H1 (cell line): ENCODE data around the gene PLPP7. TPM values are rescaled to one million over a fixed set of nuclear protein-coding genes. Genes with fewer than 3 reads are reported as not detected.

Experiments used
- CTCF ChIA-PET: fragments of 300-600 bp; sonication (Branson Sonifier 250); formaldehyde crosslinking; loops from one replicate; lab custom pipeline; 2021; ENCODE audit not compliant: partially characterized antibody; lab: Charles Lee
- POLR2A ChIA-PET: fragments of 300-600 bp; sonication (Branson Sonifier 250); formaldehyde crosslinking; loops from one replicate; lab custom pipeline; 2021; ENCODE audit warnings: inconsistent platforms; ENCODE audit not compliant: partially characterized antibody; lab: Charles Lee
- DNase-seq, 2 experiments: peaks; one replicate each; pipeline versions ENCODE4 v3.0.0 to v3.0.0-alpha.2; 2010 to 2022; ENCODE audit warnings: low spot score in 2 of 2, low read depth in 1 of 2, mixed read lengths in 1 of 2
- FAIRE-seq: peaks from 2 replicates; lab custom pipeline; 2011; peaks lifted over from hg19 to GRCh38; lab: Jason Lieb, UNC
- H2AFZ ChIP-seq: 2 replicates; pipeline ENCODE4 v1.8.1; 2012; ENCODE audit warnings: low read length, inconsistent platforms
- H2AK5ac ChIP-seq: 2 replicates; pipeline ENCODE4 v1.6.1; 2013; ENCODE audit warnings: low read depth, low read length
- H2BK120ac ChIP-seq: replicated peaks from 2 replicates; pipeline ENCODE3; 2013; ENCODE audit warnings: low read depth, low read length, inconsistent platforms
- H2BK12ac ChIP-seq: 2 replicates; pipeline ENCODE4 v1.6.1; 2013; ENCODE audit warnings: low read depth, low read length
- H2BK15ac ChIP-seq: 2 replicates; pipeline ENCODE4 v1.6.1; 2013; ENCODE audit warnings: low read length
- H2BK20ac ChIP-seq: 2 replicates; pipeline ENCODE4 v1.6.1; 2013; ENCODE audit warnings: low read length
- H2BK5ac ChIP-seq: 2 replicates; pipeline ENCODE4 v1.6.1; 2013; ENCODE audit warnings: low read depth, low read length
- H3K14ac ChIP-seq: 2 replicates; pipeline ENCODE4 v1.6.1; 2013; ENCODE audit warnings: inconsistent platforms; ENCODE audit not compliant: insufficient read length
- H3K18ac ChIP-seq: 2 replicates; pipeline ENCODE4 v1.6.1; 2013; ENCODE audit warnings: low read length; ENCODE audit errors: extremely low read depth
- H3K23ac ChIP-seq: 2 replicates; pipeline ENCODE4 v1.6.1; 2013; ENCODE audit warnings: inconsistent platforms; ENCODE audit not compliant: insufficient read length
- H3K23me2 ChIP-seq: 2 replicates; pipeline ENCODE4 v1.6.1; 2013; ENCODE audit warnings: low read depth, low read length
- H3K27ac ChIP-seq: 2 replicates; pipeline ENCODE4 v1.6.1; 2011; ENCODE audit warnings: low read depth, low read length, inconsistent platforms
- H3K27me3 ChIP-seq, 4 experiments: replicated peaks in 1 of 4; 1 replicate in 1 of 4; 2 replicates in 3 of 4; pipeline versions ENCODE4 v1.6.1 to v1.8.1; 2011 to 2013; ENCODE audit warnings: low read length in 3 of 4, mild to moderate bottlenecking in 3 of 4, inconsistent platforms in 2 of 4, mixed read lengths in 2 of 4, moderate library complexity in 1 of 4; ENCODE audit not compliant: control insufficient read depth in 3 of 4, insufficient read depth in 3 of 4; ENCODE audit errors: extremely low read depth in 1 of 4
- H3K36me3 ChIP-seq, 4 experiments: 2 replicates each; pipeline versions ENCODE4 v1.6.1 to v1.8.1; 2011 to 2013; ENCODE audit warnings: mild to moderate bottlenecking in 4 of 4, low read length in 3 of 4, moderate library complexity in 2 of 4, control low read depth in 1 of 4, inconsistent platforms in 1 of 4; ENCODE audit not compliant: insufficient read depth in 4 of 4, control insufficient read depth in 2 of 4
- H3K4ac ChIP-seq: replicated peaks from 2 replicates; pipeline ENCODE3; 2013; ENCODE audit warnings: low read length, low read depth, mixed read lengths, inconsistent platforms; ENCODE audit not compliant: insufficient read length
- H3K4me1 ChIP-seq, 4 experiments: replicated peaks in 1 of 4; 1 replicate in 1 of 4; 2 replicates in 3 of 4; pipeline versions ENCODE4 v1.6.1 to v1.8.1; 2011 to 2013; ENCODE audit warnings: low read length in 3 of 4, inconsistent platforms in 2 of 4, mixed read lengths in 1 of 4; ENCODE audit not compliant: insufficient read depth in 4 of 4, control insufficient read depth in 3 of 4
- H3K4me2 ChIP-seq, 2 experiments: 2 replicates each; pipeline versions ENCODE4 v1.6.1 to v1.8.1; 2011 to 2013; ENCODE audit warnings: low read depth in 2 of 2, low read length in 2 of 2, control low read depth in 1 of 2, inconsistent platforms in 1 of 2, mild to moderate bottlenecking in 1 of 2; ENCODE audit not compliant: insufficient read depth in 1 of 2
- H3K4me3 ChIP-seq, 4 experiments: fragments of 200-600, 300-600 bp in 1 of 4; sonication (generic), shearing (Covaris generic), sonication (Bioruptor Twin) in 1 of 4; 2 replicates each; pipeline versions ENCODE4 v1.5.1 to v1.8.1; 2011 to 2016; ENCODE audit warnings: low read length in 4 of 4, low read depth in 3 of 4, control low read depth in 2 of 4, inconsistent platforms in 2 of 4, mild to moderate bottlenecking in 2 of 4, mixed read lengths in 1 of 4, moderate library complexity in 1 of 4; ENCODE audit not compliant: insufficient read depth in 2 of 4; ENCODE audit errors: extremely low read depth in 1 of 4
- H3K56ac ChIP-seq: replicated peaks from 2 replicates; pipeline ENCODE3; 2013; ENCODE audit warnings: low read depth, mild to moderate bottlenecking, mixed read lengths, low read length, inconsistent platforms; ENCODE audit not compliant: insufficient read length
- H3K79me1 ChIP-seq: 2 replicates; pipeline ENCODE4 v1.6.1; 2013; ENCODE audit warnings: low read depth, low read length, control low read depth
- H3K79me2 ChIP-seq, 2 experiments: 2 replicates each; pipeline versions ENCODE4 v1.6.1 to v1.8.1; 2012 to 2013; ENCODE audit warnings: low read length in 2 of 2, mild to moderate bottlenecking in 2 of 2, inconsistent platforms in 1 of 2; ENCODE audit not compliant: insufficient read depth in 2 of 2, control insufficient read depth in 1 of 2
- H3K9ac ChIP-seq, 4 experiments: replicated peaks in 1 of 4; 1 replicate in 1 of 4; 2 replicates in 3 of 4; pipeline versions ENCODE4 v1.6.1 to v1.8.1; 2011 to 2013; ENCODE audit warnings: low read depth in 3 of 4, low read length in 3 of 4, control low read depth in 2 of 4, mild to moderate bottlenecking in 2 of 4, moderate library complexity in 2 of 4, inconsistent platforms in 1 of 4; ENCODE audit errors: extremely low read depth in 1 of 4
- H3K9me3 ChIP-seq, 2 experiments: 2 replicates each; pipeline versions ENCODE4 v1.6.1 to v1.8.1; 2012 to 2013; ENCODE audit warnings: mild to moderate bottlenecking in 2 of 2, moderate library complexity in 2 of 2, control low read depth in 1 of 2, inconsistent platforms in 1 of 2, low read depth in 1 of 2, low read length in 1 of 2, mixed read lengths in 1 of 2; ENCODE audit not compliant: insufficient read depth in 2 of 2
- H4K20me1 ChIP-seq, 2 experiments: replicated peaks in 1 of 2; 2 replicates each; pipeline versions ENCODE3 to v1.8.1; 2011 to 2013; ENCODE audit warnings: inconsistent platforms in 2 of 2, low read length in 2 of 2, mild to moderate bottlenecking in 1 of 2; ENCODE audit not compliant: insufficient read depth in 2 of 2, control insufficient read depth in 1 of 2
- H4K5ac ChIP-seq: 2 replicates; pipeline ENCODE4 v1.6.1; 2013; ENCODE audit warnings: low read length, low read depth, mixed read lengths, inconsistent platforms; ENCODE audit not compliant: insufficient read length
- H4K8ac ChIP-seq: 2 replicates; pipeline ENCODE4 v1.8.0; 2013; ENCODE audit warnings: mild to moderate bottlenecking, moderate library complexity, low read length, inconsistent platforms; ENCODE audit not compliant: insufficient read depth; ENCODE audit errors: extremely low read depth
- H4K91ac ChIP-seq: replicated peaks from 2 replicates; pipeline ENCODE3; 2013; ENCODE audit warnings: low read length, mixed read lengths, inconsistent platforms; ENCODE audit not compliant: insufficient read length
- ATF2 ChIP-seq: IDR thresholded peaks from 2 replicates; pipeline ENCODE4 v1.6.1; 2012; ENCODE audit warnings: low read length, inconsistent platforms
- SP2 ChIP-seq: IDR thresholded peaks from 2 replicates; pipeline ENCODE4 v1.6.1; 2012; ENCODE audit warnings: mild to moderate bottlenecking, low read length, inconsistent platforms
- SP4 ChIP-seq: IDR thresholded peaks from 2 replicates; pipeline ENCODE4 v1.6.1; 2012; ENCODE audit warnings: low read length, inconsistent platforms
- USF2 ChIP-seq: IDR thresholded peaks from 2 replicates; pipeline ENCODE4 v1.6.1; 2011; ENCODE audit warnings: low read length, improper control_type of control experiment
- YY1 ChIP-seq: IDR thresholded peaks from 2 replicates; pipeline ENCODE4 v1.6.1; 2011; ENCODE audit warnings: low read depth, mild to moderate bottlenecking, low read length
- WGBS, 2 experiments: shearing (Covaris generic) in 1 of 2; methylation state at CpG; one replicate each; pipeline versions ENCODE4 v1.1.6 to v1.1.7; 2013 to 2015; ENCODE audit warnings: low lambda C conversion rate in 2 of 2, mixed read lengths in 2 of 2, inconsistent platforms in 1 of 2, low coverage in 1 of 2, missing lambda C conversion rate in 1 of 2; ENCODE audit not compliant: insufficient replicate concordance in 2 of 2, insufficient coverage in 1 of 2, insufficient read length in 1 of 2; ENCODE audit errors: extremely low coverage in 1 of 2, missing lambda C conversion rate in 1 of 2; 5-methylcytosine and 5-hydroxymethylcytosine counted together
- long read RNA-seq, 2 experiments: library from RNA in 1 of 2; library from capped mRNA in 1 of 2; stranded (forward); transcript quantifications; one replicate each; pipeline ENCODE4 v2.0.0, GENCODE V29; 2021; ENCODE audit warnings: inconsistent platforms in 1 of 2
- polyA minus RNA-seq, 3 experiments: library from RNA; depleted of rRNA, polyadenylated mRNA; stranded (reverse); fragments of >200 nt; gene quantifications; 1 replicate in 2 of 3; 2 replicates in 1 of 3; pipeline ENCODE4 v1.2.3, GENCODE V29; 2011
- polyA plus RNA-seq, 7 experiments: library from polyadenylated mRNA; depleted of rRNA in 3 of 7; stranded (reverse) in 5 of 7; unstranded in 2 of 7; fragments of >200 nt in 5 of 7; fragments of 200-250 nt in 2 of 7; gene quantifications; 1 replicate in 5 of 7; 2 replicates in 1 of 7; 4 replicates in 1 of 7; pipeline versions ENCODE4 v1.2.1 to v1.2.3, GENCODE V29; 2011 to 2013; ENCODE audit warnings: missing spikeins in 2 of 7, mixed read lengths in 2 of 7
- total RNA-seq: library from RNA; stranded (reverse); fragmentation: NEBNext Ultra II Directional; extraction: Animal tissue kit (Norgen Biotek cat#: 25700); gene quantifications from 2 replicates; pipeline ENCODE4 v1.2.1, GENCODE V29; 2021

Gene PLPP7
- total RNA-seq: 3.4 TPM in 2 replicates
- 3.9 and 5.0 TPM in 2 replicates for polyA plus RNA-seq (2011; rRNA removed)
- 4.2 TPM for polyA plus RNA-seq (2011; cell fraction: cytosol; rRNA removed)
- 3.9 TPM for polyA plus RNA-seq (2011; cell fraction: nucleus; rRNA removed)
- polyA plus RNA-seq (2012, experiment 1 of 2): 2.0 to 3.0 TPM (median 2.6 TPM) in 4 replicates
- 4.4 TPM for polyA plus RNA-seq (2012, experiment 2 of 2)
- 1.6 TPM for polyA plus RNA-seq (2013, experiment 1 of 2)
- polyA plus RNA-seq (2013, experiment 2 of 2): 1.5 TPM
- 2.3 TPM in 2 replicates for polyA minus RNA-seq (2011; rRNA and poly(A)+ RNA removed)
- 3.4 TPM for polyA minus RNA-seq (2011; cell fraction: cytosol; rRNA and poly(A)+ RNA removed)
- 4.0 TPM for polyA minus RNA-seq (2011; cell fraction: nucleus; rRNA and poly(A)+ RNA removed)
- long read RNA-seq, experiment 1, partial matches to known transcripts: 0 of 3 reads
- long read RNA-seq, experiment 1, other reads (novel, unspliced or antisense): 2 of 3 reads
- long read RNA-seq, experiment 2, partial matches to known transcripts: 0 of 1 reads
- long read RNA-seq, experiment 2, other reads (novel, unspliced or antisense): 0 of 1 reads

- Histone ChIP-seq H3K23me2 (no peaks in the 10 kb centered on the region), H3K9me3 (no peaks in the 10 kb centered on the region), H3K23ac (no peak within 1 kb of the TSS), H3K79me1 (no peaks in the 10 kb centered on the region), H3K56ac (no peak within 1 kb of the TSS), H3K4ac (no peak within 1 kb of the TSS), H2BK20ac (no peak within 1 kb of the TSS), H2BK5ac (peak within 1 kb of the TSS; percentile 66; the same call in 1 of the 2 replicates), H2AFZ (peak within 1 kb of the TSS; percentile 74; the same call in 1 of the 2 replicates), H3K4me1 (peaks cover 0 to 14% (median 8%) of the 10 kb centered on the region in 4 experiments; a peak in 6 of 7 replicates), H4K8ac (peak within 1 kb of the TSS; percentile 75), H4K91ac (peak within 1 kb of the TSS; percentile 48), H4K20me1 (no peaks in the 10 kb centered on the region), H3K4me2 (peak within 1 kb of the TSS; percentile 14 to 42; a peak in 2 of 4 replicates), H3K27me3 (no peaks in the 10 kb centered on the region), H2AK5ac (no peak within 1 kb of the TSS; the same call in 1 of the 2 replicates), H4K5ac (peak within 1 kb of the TSS; percentile 0), H3K9ac (no peak within 1 kb of the TSS), H3K4me3 (peak within 1 kb of the TSS in 1 of 4 experiments; percentile 16; a peak in 1 of 8 replicates), H3K18ac (peak within 1 kb of the TSS; percentile 48; the same call in 1 of the 2 replicates), H3K14ac (no peak within 1 kb of the TSS), H2BK120ac (no peak within 1 kb of the TSS), H3K79me2 (no peaks in the 10 kb centered on the region), H2BK12ac (0 out of 2 replicates have a peak within 1 kb of the TSS, but pooled peaks have one; percentile 39), H3K36me3 (no peaks in the 10 kb centered on the region), H2BK15ac (0 out of 2 replicates have a peak within 1 kb of the TSS, but pooled peaks have one; percentile 29), H3K27ac (no peak within 1 kb of the TSS)
- ChIA-PET CTCF (interaction anchor here (0.6 to 3.8 kb wide), 12 partner anchors 9 to 111 kb away, joined by 3 to 24 read pairs (median 5); no protein-coding TSS in a partner anchor), POLR2A (interaction anchor here (0.7 to 2.9 kb wide), 7 partner anchors 11 to 194 kb away, joined by 3 to 8 read pairs (median 3); partner anchors contain the start of genes AIF1L and FAM78A)
- DNase-seq (peak in 1 of 2 experiments; percentile 77), FAIRE-seq (no peak)
- WGBS, 2 experiments: 70% methylated on average over 26 of the region's 28 CpGs; no CpG with 5 or more reads in 1 of the 2 experiments
- no peak for TF ChIP-seq USF2
- TF ChIP-seq ATF2: 0 out of 2 replicates have a peak, but pooled peaks have one; percentile 38
- TF ChIP-seq YY1: 0 out of 2 replicates have a peak, but pooled peaks have one; percentile 43
- TF ChIP-seq SP4: no peak
- no peak for TF ChIP-seq SP2
Observed at GRCh38 chr9:131289301-131290035, at the start of gene PLPP7. TSS of gene PLPP7 (plus strand) at chr9:131289723. CDS start at chr9:131289998, 275 bp downstream.
